Keratinocyte (primary cell): ENCODE data around the gene CDC34.
A peak's percentile ranks its signal among the peaks of the same experiment; 100 is the strongest.

Source experiments
- EZH2 ChIP-seq: IDR thresholded peaks from one replicate; pipeline ENCODE4 v1.6.1; 2012; ENCODE audit warnings: inconsistent platforms, mild to moderate bottlenecking, low read length, moderate library complexity
- TF ChIP-seq, protein P1 (sequence below), 3 experiments: IDR thresholded peaks in 1 of 3; conservative IDR thresholded peaks in 1 of 3; optimal IDR thresholded peaks in 1 of 3; 2 replicates in 2 of 3; 3 replicates in 1 of 3; pipeline versions ENCODE3 to v1.5.1; 2011; ENCODE audit warnings: low read length in 3 of 3, mild to moderate bottlenecking in 3 of 3, moderate library complexity in 2 of 3, control low read depth in 1 of 3, inconsistent platforms in 1 of 3; ENCODE audit not compliant: insufficient read depth in 2 of 3; ENCODE audit errors: extremely low read depth in 1 of 3

DNA sequence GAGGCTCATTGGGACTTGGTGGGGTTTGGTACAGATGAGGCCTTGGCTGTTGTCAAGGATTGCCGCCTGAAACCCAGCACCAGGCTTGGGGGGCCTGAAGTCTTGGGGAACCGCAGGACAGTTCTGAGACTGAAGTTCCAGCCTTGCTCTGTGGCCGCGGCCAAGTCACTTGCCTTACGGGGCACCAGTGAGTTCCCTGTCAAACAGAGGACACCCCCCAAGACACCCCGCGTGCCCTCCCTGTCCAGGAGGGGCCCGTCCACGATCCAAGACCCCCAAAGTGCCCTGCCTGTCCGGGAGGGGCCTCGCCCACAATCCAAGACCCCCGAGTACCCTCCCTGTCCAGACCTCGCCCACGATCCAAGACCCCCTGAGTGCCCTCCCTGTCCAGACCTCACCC lies 2.5 kb downstream of the CDC34 start:
- TF ChIP-seq, protein P1, sequence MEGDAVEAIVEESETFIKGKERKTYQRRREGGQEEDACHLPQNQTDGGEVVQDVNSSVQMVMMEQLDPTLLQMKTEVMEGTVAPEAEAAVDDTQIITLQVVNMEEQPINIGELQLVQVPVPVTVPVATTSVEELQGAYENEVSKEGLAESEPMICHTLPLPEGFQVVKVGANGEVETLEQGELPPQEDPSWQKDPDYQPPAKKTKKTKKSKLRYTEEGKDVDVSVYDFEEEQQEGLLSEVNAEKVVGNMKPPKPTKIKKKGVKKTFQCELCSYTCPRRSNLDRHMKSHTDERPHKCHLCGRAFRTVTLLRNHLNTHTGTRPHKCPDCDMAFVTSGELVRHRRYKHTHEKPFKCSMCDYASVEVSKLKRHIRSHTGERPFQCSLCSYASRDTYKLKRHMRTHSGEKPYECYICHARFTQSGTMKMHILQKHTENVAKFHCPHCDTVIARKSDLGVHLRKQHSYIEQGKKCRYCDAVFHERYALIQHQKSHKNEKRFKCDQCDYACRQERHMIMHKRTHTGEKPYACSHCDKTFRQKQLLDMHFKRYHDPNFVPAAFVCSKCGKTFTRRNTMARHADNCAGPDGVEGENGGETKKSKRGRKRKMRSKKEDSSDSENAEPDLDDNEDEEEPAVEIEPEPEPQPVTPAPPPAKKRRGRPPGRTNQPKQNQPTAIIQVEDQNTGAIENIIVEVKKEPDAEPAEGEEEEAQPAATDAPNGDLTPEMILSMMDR (optimal IDR thresholded peaks at IDR 0.05 in 1 of 3, IDR thresholded peaks at IDR 0.05 in 1 of 3, conservative IDR thresholded peaks at IDR 0.05 in 1 of 3; ENCODE audit: extremely low read depth in 1 of 3, insufficient read depth in 2 of 3, low read length in 3 of 3): peak in 1 of 3 experiments; percentile 26
- no peak for TF ChIP-seq EZH2
